DND-41 (cell line): ENCODE measurements around the gene TMEM9.

Experiments
- ATAC-seq: fragments of 200-7000 bp; cut with Tn5 transposase; 3 replicates; pipeline ENCODE4 v1.9.1; 2021; ENCODE audit warnings: low read depth; ENCODE audit not compliant: insufficient read depth
- DNase-seq: peaks from one replicate; pipeline ENCODE4 v3.0.0-alpha.2; 2020
- H2AFZ ChIP-seq: 2 replicates; pipeline ENCODE4 v1.6.0; 2012; ENCODE audit warnings: low read depth, low read length
- H3K27ac ChIP-seq: 2 replicates; pipeline ENCODE4 v1.5.1; 2012; ENCODE audit warnings: low read length, inconsistent platforms
- H3K27me3 ChIP-seq: fragments of 200-600 bp; sonication (generic); 2 replicates; pipeline ENCODE4 v1.6.0; 2012; ENCODE audit warnings: low read length, mild to moderate bottlenecking, inconsistent platforms; ENCODE audit not compliant: insufficient read depth, poor library complexity
- H3K36me3 ChIP-seq: 2 replicates; pipeline ENCODE4 v1.5.1; 2012; ENCODE audit warnings: low read length, inconsistent platforms; ENCODE audit not compliant: insufficient read depth
- H3K4me1 ChIP-seq: 2 replicates; pipeline ENCODE4 v1.5.1; 2012; ENCODE audit warnings: mild to moderate bottlenecking, low read length; ENCODE audit not compliant: insufficient read depth
- H3K4me2 ChIP-seq: 2 replicates; pipeline ENCODE4 v1.6.0; 2012; ENCODE audit warnings: mild to moderate bottlenecking, moderate library complexity, low read length, inconsistent platforms; ENCODE audit not compliant: insufficient read depth
- H3K4me3 ChIP-seq, 2 experiments: fragments of 200-600 bp in 1 of 2; shearing (Covaris generic) in 1 of 2; 2 replicates each; pipeline ENCODE4 v1.5.1; 2012 to 2016; ENCODE audit warnings: inconsistent platforms in 2 of 2, low read length in 2 of 2, mild to moderate bottlenecking in 2 of 2, low read depth in 1 of 2, moderate library complexity in 1 of 2
- H3K79me2 ChIP-seq: 2 replicates; pipeline ENCODE4 v1.6.0; 2012; ENCODE audit warnings: low read length, inconsistent platforms; ENCODE audit not compliant: insufficient read depth
- H3K9ac ChIP-seq: 2 replicates; pipeline ENCODE4 v1.6.0; 2012; ENCODE audit warnings: low read depth, mild to moderate bottlenecking, inconsistent platforms, low read length, moderate library complexity
- H3K9me3 ChIP-seq: 2 replicates; pipeline ENCODE4 v1.5.1; 2012; ENCODE audit warnings: low read length, moderate library complexity, mild to moderate bottlenecking, inconsistent platforms; ENCODE audit not compliant: insufficient read depth, severe bottlenecking
- H4K20me1 ChIP-seq: 2 replicates; pipeline ENCODE4 v1.6.0; 2012; ENCODE audit warnings: low read length; ENCODE audit not compliant: insufficient read depth
- EZH2 ChIP-seq: IDR thresholded peaks from 3 replicates; pipeline ENCODE4 v1.6.1; 2012; ENCODE audit warnings: borderline replicate concordance, low read depth, mild to moderate bottlenecking, moderate library complexity, low read length, inconsistent platforms; ENCODE audit not compliant: severe bottlenecking
- TF ChIP-seq, protein P1 (sequence below): IDR thresholded peaks from 2 replicates; pipeline ENCODE4 v1.5.1; 2012; ENCODE audit warnings: borderline replicate concordance, low read length, moderate library complexity, mild to moderate bottlenecking; ENCODE audit not compliant: poor library complexity, severe bottlenecking; ENCODE audit errors: extremely low read depth

Gene TMEM9

DNA sequence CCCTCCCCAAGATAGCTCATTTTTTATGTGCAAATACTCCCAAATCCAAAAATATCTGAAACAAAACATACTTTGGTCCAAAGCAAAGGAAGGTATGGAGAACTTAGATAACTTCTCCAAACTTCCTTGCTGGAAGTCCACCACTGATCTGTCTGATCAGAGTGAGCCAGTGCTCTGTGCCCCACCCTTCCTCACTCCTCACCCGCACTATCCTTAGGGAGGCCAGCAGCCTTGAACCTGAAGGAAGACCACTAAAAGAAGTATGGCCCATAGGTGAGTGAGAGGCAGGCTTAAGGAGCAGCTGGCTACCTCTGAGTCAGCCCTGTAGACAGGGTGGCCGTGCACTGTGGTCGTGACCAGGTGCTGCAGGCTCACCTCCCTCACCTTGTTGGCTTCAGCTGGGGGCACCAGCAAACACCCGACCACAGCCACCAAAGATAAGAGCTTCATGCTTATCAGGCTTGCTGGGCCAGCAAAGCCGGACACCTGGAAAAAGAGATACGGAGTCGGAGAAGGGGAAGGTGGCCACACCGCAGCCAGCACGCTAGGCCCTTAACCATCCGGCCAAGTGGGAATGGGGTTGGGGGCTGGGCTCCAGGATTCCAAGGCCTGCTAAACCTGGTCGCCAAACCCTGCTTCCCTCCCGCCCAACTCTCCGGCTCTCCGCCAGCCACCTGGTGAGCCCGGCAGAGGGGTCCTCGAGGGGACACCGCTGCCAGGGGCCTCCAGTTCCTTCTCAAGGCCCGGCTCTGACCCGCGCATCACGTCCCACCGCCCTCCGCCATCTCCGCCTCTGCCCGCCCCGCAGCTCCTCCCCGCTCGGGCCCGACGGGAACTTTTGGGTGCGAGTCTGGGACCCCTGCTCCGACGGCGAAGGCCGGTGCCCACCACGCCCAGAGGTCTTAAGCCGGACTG lies 543 bp downstream of the TMEM9 start:
- Histone ChIP-seq H3K36me3 (peaks cover 35% of the 10 kb centered on the region), H3K9ac (peak overlapping the region; percentile 72), H3K27ac (peak overlapping the region; percentile 68), H3K4me2 (peak overlapping the region; percentile 84), H3K4me3 (peak overlapping the region; percentile 48 to 84; a peak in 3 of 4 replicates), H3K9me3 (no peaks in the 10 kb centered on the region), H3K79me2 (peaks cover 7% of the 10 kb centered on the region), H4K20me1 (peaks cover 3% of the 10 kb centered on the region), H2AFZ (peak overlapping the region; percentile 86), H3K4me1 (peaks cover 22% of the 10 kb centered on the region), H3K27me3 (peaks cover 4% of the 10 kb centered on the region)
- DNase-seq (no peak), ATAC-seq (peak; percentile 84)
- TF ChIP-seq EZH2, result no peak
- TF ChIP-seq, protein P1, sequence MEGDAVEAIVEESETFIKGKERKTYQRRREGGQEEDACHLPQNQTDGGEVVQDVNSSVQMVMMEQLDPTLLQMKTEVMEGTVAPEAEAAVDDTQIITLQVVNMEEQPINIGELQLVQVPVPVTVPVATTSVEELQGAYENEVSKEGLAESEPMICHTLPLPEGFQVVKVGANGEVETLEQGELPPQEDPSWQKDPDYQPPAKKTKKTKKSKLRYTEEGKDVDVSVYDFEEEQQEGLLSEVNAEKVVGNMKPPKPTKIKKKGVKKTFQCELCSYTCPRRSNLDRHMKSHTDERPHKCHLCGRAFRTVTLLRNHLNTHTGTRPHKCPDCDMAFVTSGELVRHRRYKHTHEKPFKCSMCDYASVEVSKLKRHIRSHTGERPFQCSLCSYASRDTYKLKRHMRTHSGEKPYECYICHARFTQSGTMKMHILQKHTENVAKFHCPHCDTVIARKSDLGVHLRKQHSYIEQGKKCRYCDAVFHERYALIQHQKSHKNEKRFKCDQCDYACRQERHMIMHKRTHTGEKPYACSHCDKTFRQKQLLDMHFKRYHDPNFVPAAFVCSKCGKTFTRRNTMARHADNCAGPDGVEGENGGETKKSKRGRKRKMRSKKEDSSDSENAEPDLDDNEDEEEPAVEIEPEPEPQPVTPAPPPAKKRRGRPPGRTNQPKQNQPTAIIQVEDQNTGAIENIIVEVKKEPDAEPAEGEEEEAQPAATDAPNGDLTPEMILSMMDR, result no peak

DNA sequence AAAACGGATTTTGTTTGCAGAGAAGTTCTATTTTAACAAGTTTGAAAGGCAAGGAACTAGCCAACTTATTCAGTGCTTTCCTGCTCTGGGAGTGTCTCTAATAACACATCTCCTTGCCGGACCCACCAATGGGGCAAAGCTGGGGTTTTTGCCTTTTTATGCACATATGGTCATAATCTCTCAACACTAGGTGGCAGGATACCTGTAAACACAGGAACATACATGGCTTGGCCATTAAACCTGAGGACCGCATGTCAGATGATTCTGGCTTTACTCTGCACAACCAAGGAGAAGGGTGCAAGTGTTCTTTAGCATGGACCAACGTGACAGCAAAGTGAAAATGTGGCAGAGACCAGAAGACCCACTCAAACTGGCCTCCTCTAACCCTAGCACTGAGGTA lies 4.9 kb downstream of the TMEM9 start:
- Histone ChIP-seq H3K4me3 (no peak overlapping the region), H3K36me3 (peaks cover 74% of the 10 kb centered on the region), H3K27ac (no peak overlapping the region), H3K4me2 (no peak overlapping the region), H3K9ac (no peak overlapping the region), H4K20me1 (peaks cover 11% of the 10 kb centered on the region), H3K79me2 (peaks cover 7% of the 10 kb centered on the region), H2AFZ (no peak overlapping the region), H3K4me1 (peaks cover 16% of the 10 kb centered on the region), H3K27me3 (no peaks in the 10 kb centered on the region), H3K9me3 (no peaks in the 10 kb centered on the region)
- no peak for ATAC-seq
- no peak for TF ChIP-seq EZH2
- TF ChIP-seq, protein P1, result peak; percentile 52
- peak; percentile 10 for DNase-seq

DNA sequence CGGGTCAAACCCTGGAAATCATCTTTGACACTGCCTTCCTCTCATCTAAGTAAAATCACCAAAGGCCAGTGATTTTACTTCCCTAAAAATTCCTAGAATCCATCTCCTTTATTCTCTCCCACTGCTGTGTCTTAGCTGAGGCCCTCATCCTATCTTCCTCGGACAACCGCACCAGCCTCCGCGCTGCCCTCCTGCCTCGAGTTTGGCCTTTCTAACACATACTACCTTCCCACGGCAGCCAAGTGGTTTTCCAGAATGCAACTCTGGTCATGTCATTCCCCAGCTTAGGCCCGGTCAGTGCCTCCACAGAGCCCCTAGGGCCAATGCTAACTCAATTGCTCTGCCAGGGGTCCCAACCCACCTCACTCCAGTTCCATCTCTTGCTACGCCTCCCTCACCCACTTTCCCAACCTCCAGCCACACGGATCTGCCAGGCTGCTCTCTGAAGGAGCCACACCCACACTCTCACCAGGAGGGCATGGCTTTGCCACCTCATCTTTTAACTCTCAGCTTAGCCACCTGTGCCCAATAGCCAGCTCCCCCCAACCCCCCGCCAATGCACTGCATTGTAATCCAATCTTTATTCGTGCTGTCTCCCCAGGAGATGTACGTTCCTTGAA lies 6.8 kb downstream of the TMEM9 start:
- Histone ChIP-seq H3K4me2 (no peak overlapping the region), H3K4me3 (no peak overlapping the region), H3K79me2 (no peaks in the 10 kb centered on the region), H3K9me3 (no peaks in the 10 kb centered on the region), H3K36me3 (peaks cover 93% of the 10 kb centered on the region), H3K27ac (no peak overlapping the region), H2AFZ (no peak overlapping the region), H3K9ac (no peak overlapping the region), H4K20me1 (peaks cover 17% of the 10 kb centered on the region), H3K4me1 (peaks cover 2% of the 10 kb centered on the region; the same call in 1 of the 2 replicates), H3K27me3 (no peaks in the 10 kb centered on the region)
- TF ChIP-seq, protein P1, result no peak
- no peak for TF ChIP-seq EZH2
- no peak for DNase-seq
- no peak for ATAC-seq
